GM12891 (cell line): Measurements from ENCODE around the gene PXDN.

Experiments used
- PAX5 ChIP-seq: IDR thresholded peaks from 2 replicates; pipeline ENCODE4 v1.6.1; 2011; ENCODE audit warnings: low read length, moderate library complexity, mild to moderate bottlenecking; ENCODE audit not compliant: insufficient read depth, severe bottlenecking
- POLR2A ChIP-seq: IDR thresholded peaks from 2 replicates; pipeline ENCODE4 v1.6.1; 2011; ENCODE audit warnings: low read depth, low read length, control low read depth
- POLR2AphosphoS5 ChIP-seq: IDR thresholded peaks from 2 replicates; pipeline ENCODE4 v1.6.1; 2011; ENCODE audit warnings: low read depth, low read length, control low read depth
- TAF1 ChIP-seq: IDR thresholded peaks from 2 replicates; pipeline ENCODE4 v1.6.1; 2011; ENCODE audit warnings: low read depth, low read length, control low read depth

DNA sequence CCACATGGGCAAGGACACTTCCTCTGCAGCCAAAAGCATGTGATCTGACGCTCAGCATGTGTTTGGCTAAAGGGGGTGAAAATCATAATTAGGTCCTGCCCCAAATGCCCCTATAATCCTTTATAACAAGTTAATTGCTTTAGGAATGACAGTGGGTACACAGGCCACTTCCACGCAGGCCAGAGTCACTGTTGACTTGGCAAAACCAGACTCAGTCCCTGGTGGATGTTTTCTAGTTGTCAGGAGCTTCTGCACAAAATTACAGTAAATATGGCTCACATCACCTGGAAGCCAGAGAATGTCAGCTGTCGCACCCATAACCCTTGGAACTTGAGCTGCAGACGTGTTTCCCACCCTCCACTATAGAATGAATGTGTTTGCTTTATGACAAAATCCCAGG, 13.3 kb upstream of the PXDN start:
- TF ChIP-seq POLR2A (no peak), POLR2AphosphoS5 (no peak), TAF1 (no peak), PAX5 (no peak)
